Natural killer cell (primary cell): Measurements from ENCODE around the gene CDH13. TPM values are rescaled to one million over a fixed set of nuclear protein-coding genes. Genes with fewer than 3 reads are reported as not detected.

Source experiments
- ATAC-seq, 3 donors: fragments of 150-1000 bp in 2 of 3; fragments of 200-7000 bp in 1 of 3; cut with Tn5 transposase; 1 replicate in 1 of 3; 2 replicates in 2 of 3; pipeline ENCODE4 v1.10.0; 2021; ENCODE audit warnings: mild to moderate bottlenecking in 2 of 3, moderate library complexity in 2 of 3
- DNase-seq, 2 donors: peaks; one replicate each; pipeline versions ENCODE4 v3.0.0 to v3.0.0-alpha.2; 2013 to 2021; ENCODE audit warnings: mixed read lengths in 1 of 2
- H3K27ac ChIP-seq: one replicate; pipeline ENCODE4 v1.5.1; 2013; ENCODE audit warnings: mild to moderate bottlenecking, low read length
- H3K27me3 ChIP-seq: one replicate; pipeline ENCODE4 v1.6.1; 2013; ENCODE audit warnings: low read length; ENCODE audit not compliant: control insufficient read depth, insufficient read depth
- H3K36me3 ChIP-seq: one replicate; pipeline ENCODE4 v1.6.1; 2013; ENCODE audit warnings: low read length; ENCODE audit not compliant: control insufficient read depth, insufficient read depth
- H3K4me1 ChIP-seq: one replicate; pipeline ENCODE4 v1.6.1; 2013; ENCODE audit warnings: low read length; ENCODE audit not compliant: control insufficient read depth, insufficient read depth
- H3K4me3 ChIP-seq: one replicate; pipeline ENCODE4 v1.5.1; 2013; ENCODE audit warnings: low read length
- H3K9me3 ChIP-seq: one replicate; pipeline ENCODE4 v1.6.1; 2013; ENCODE audit warnings: low read length; ENCODE audit not compliant: control insufficient read depth, insufficient read depth
- H3K27ac Mint-ChIP-seq, 2 donors: one replicate each; pipeline ENCODE4 v1.8.0; 2022; ENCODE audit warnings: mild to moderate bottlenecking in 2 of 2, mixed read lengths in 2 of 2, moderate library complexity in 1 of 2
- H3K27me3 Mint-ChIP-seq, 2 donors: one replicate each; pipeline ENCODE4 v1.8.0; 2022; ENCODE audit warnings: low read depth in 2 of 2, mixed read lengths in 2 of 2
- H3K36me3 Mint-ChIP-seq: one replicate; pipeline ENCODE4 v1.8.0; 2022; ENCODE audit warnings: mixed read lengths
- H3K4me1 Mint-ChIP-seq, 2 donors: one replicate each; pipeline ENCODE4 v1.8.0; 2022; ENCODE audit warnings: mixed read lengths in 2 of 2
- H3K4me3 Mint-ChIP-seq: one replicate; pipeline ENCODE4 v1.8.0; 2022; ENCODE audit warnings: mild to moderate bottlenecking, moderate library complexity, mixed read lengths
- H3K9me3 Mint-ChIP-seq, 2 donors: one replicate each; pipeline ENCODE4 v1.8.0; 2022; ENCODE audit warnings: mixed read lengths in 2 of 2
- CTCF ChIP-seq: fragments of 200-600 bp; IDR thresholded peaks from one replicate; pipeline ENCODE4 v1.8.0; 2022; ENCODE audit warnings: antibody characterized with exemption
- WGBS: methylation state at CpG from one replicate; pipeline ENCODE4 v1.1.7; 2013; ENCODE audit warnings: missing lambda C conversion rate; ENCODE audit not compliant: insufficient coverage; 5-methylcytosine and 5-hydroxymethylcytosine counted together
- intact Hi-C: fragments of 100-400 bp; cut with micrococcal nuclease; formaldehyde crosslinking; loops from one replicate; pipeline ENCODE4 v1.14.2; 2022
- total RNA-seq, 4 donors: library from RNA; stranded (reverse); fragments of 120-200 nt in 1 of 4; gene quantifications; one replicate each; pipeline versions ENCODE4 v1.2.3 to v1.2.4, GENCODE V29; 2013 to 2022

CDH13 gene
- total RNA-seq, 3 donors from 2014 or later (not counting 1 experiment from before 2014, with no cell fraction given), result not detected

DNA sequence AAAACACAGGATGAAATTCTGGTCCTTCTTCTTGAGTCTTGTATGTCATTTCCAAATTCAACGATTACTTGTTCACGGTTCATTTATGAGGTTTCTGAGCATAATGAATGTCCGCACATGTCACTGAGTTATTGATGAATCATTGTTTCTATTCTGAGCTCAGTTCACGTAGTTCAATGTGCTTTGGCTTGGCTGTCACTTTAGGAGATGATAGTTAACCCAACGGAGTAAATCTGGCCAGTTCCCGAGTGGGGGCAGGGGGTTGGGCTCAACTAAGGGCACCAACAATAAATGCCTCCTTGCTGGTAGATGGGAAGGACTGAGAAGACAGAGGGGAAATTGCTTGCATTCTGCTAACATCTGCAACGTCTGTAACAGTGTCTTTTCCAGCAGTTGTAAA, 941.6 kb downstream of the CDH13 start:
- no peak for TF ChIP-seq CTCF
- intact Hi-C loops, result no loop called here
- H3K9me3 Mint-ChIP-seq, result no peaks in the 10 kb centered on the region
- H3K4me3 ChIP-seq, result no peak overlapping the region
- H3K4me1 Mint-ChIP-seq, result no peaks in the 10 kb centered on the region
- H3K36me3 Mint-ChIP-seq, result no peaks in the 10 kb centered on the region
- 66% methylated on average over 7 of the region's 7 CpGs for WGBS
- no peaks in the 10 kb centered on the region for H3K4me1 ChIP-seq
- no peaks in the 10 kb centered on the region for H3K36me3 ChIP-seq
- H3K27ac Mint-ChIP-seq, result no peak overlapping the region
- H3K9me3 ChIP-seq, result no peaks in the 10 kb centered on the region
- peaks cover 0 to 10% of the 10 kb centered on the region in 2 donors for H3K27me3 Mint-ChIP-seq
- H3K4me3 Mint-ChIP-seq, result no peak overlapping the region
- no peak overlapping the region for H3K27ac ChIP-seq
- DNase-seq (no peak), ATAC-seq (no peak)
- no peaks in the 10 kb centered on the region for H3K27me3 ChIP-seq

DNA sequence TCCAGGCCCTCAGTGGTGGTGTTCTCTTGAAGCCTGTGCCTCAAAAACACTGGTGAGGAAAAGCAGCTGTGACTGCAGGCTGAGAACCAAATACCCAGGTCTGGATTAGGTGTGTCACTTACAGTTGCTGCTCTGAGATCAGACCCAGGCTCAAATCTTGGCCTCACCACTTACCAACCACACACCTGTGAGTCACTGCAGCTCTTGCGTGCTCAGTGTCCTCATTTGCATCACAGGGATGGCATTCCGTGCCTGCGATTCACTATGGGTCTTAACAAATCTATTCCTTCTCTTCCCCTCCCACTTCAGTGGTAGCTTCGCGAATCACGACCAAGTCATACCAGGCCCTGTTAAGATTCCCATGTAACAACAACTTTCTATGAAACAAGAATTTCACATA, 947.6 kb downstream of the CDH13 start:
- Mint-ChIP-seq H3K27me3 (no peaks in the 10 kb centered on the region), H3K4me3 (no peak overlapping the region), H3K27ac (no peak overlapping the region), H3K9me3 (no peaks in the 10 kb centered on the region), H3K4me1 (no peaks in the 10 kb centered on the region), H3K36me3 (no peaks in the 10 kb centered on the region)
- H3K27ac ChIP-seq, result no peak overlapping the region
- 88% methylated on average over 6 of the region's 6 CpGs for WGBS
- no peaks in the 10 kb centered on the region for H3K9me3 ChIP-seq
- intact Hi-C loops, result no loop called here
- no peaks in the 10 kb centered on the region for H3K27me3 ChIP-seq
- H3K36me3 ChIP-seq, result no peaks in the 10 kb centered on the region
- no peak for DNase-seq
- H3K4me1 ChIP-seq, result no peaks in the 10 kb centered on the region
- no peak for ATAC-seq
- no peak overlapping the region for H3K4me3 ChIP-seq
- TF ChIP-seq CTCF, result no peak

DNA sequence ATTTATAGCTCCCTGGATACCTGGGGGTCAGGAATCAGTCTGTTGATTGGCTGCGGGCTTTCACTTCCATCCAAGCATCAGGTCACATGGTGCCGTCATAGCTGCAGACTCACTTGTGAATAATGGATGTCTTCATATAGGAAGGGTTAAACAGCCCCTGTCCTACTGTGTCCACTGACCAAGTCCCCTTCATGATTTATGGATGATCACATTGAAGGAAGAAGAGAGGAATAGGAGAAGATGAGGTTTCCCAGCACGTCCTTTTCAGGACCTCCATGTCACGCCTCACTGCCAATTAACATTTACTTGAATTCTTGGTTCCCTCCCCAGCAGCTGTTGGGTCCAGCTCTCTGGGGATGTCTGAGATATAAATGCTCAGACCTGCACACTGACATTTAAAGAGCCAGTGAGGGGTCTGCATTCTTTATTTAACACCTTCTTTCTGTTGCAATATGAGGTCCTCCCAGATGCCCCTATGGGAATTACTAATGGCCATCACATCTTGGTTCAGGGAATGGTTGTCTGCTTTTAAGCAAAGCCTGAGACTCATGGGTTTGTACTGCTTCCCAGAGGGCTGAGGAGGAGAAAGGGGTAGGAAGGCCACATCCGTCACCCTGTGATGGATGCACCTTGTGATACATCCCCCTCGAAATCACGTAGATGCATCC, 950.4 kb downstream of the CDH13 start:
- H3K9me3 Mint-ChIP-seq, result no peaks in the 10 kb centered on the region
- Histone ChIP-seq H3K27ac (no peak overlapping the region), H3K4me1 (no peaks in the 10 kb centered on the region), H3K4me3 (no peak overlapping the region), H3K36me3 (no peaks in the 10 kb centered on the region), H3K9me3 (no peaks in the 10 kb centered on the region), H3K27me3 (no peaks in the 10 kb centered on the region)
- ATAC-seq (no peak), DNase-seq (no peak)
- TF ChIP-seq CTCF, result no peak
- H3K27ac Mint-ChIP-seq, result no peak overlapping the region
- H3K4me1 Mint-ChIP-seq, result no peaks in the 10 kb centered on the region
- H3K27me3 Mint-ChIP-seq, result peaks cover 0 to 2% of the 10 kb centered on the region in 2 donors
- intact Hi-C loops, result no loop called here
- WGBS, result 84% methylated on average over 6 of the region's 7 CpGs
- no peaks in the 10 kb centered on the region for H3K36me3 Mint-ChIP-seq
- no peak overlapping the region for H3K4me3 Mint-ChIP-seq

- Histone ChIP-seq H3K27ac (no peak overlapping the region), H3K9me3 (no peaks in the 10 kb centered on the region), H3K27me3 (no peaks in the 10 kb centered on the region), H3K36me3 (no peaks in the 10 kb centered on the region), H3K4me1 (no peaks in the 10 kb centered on the region), H3K4me3 (no peak overlapping the region)
- Mint-ChIP-seq H3K9me3 (no peaks in the 10 kb centered on the region), H3K27me3 (peaks cover 0 to 2% of the 10 kb centered on the region in 2 donors), H3K36me3 (no peaks in the 10 kb centered on the region), H3K4me3 (no peak overlapping the region), H3K4me1 (no peaks in the 10 kb centered on the region), H3K27ac (no peak overlapping the region)
- intact Hi-C loops, result no loop called here
- 83% methylated on average over 7 of the region's 7 CpGs for WGBS
- TF ChIP-seq CTCF, result no peak
- ATAC-seq (no peak), DNase-seq (no peak)
These were observed 951.4 kb downstream of the CDH13 start for GRCh38 chr16:83578171-83578570.
